A673 (cell line): ENCODE results near the gene LRP2.

ENCODE experiments used
- EZH2 ChIP-seq: fragments of 200-600 bp; sonication (generic); IDR thresholded peaks from 2 replicates; pipeline ENCODE4 v1.6.1; 2017; ENCODE audit warnings: borderline replicate concordance, low read depth, mild to moderate bottlenecking, mixed read lengths, antibody characterized with exemption, low read length; ENCODE audit not compliant: poor library complexity, severe bottlenecking
- TF ChIP-seq, protein P1 (sequence below): fragments of 300-800, 200-600 bp; sonication (generic); conservative IDR thresholded peaks from 2 replicates; pipeline ENCODE4 v1.5.1; 2017; ENCODE audit warnings: low read depth, mild to moderate bottlenecking, antibody characterized with exemption, low read length, moderate library complexity, mixed read lengths

DNA sequence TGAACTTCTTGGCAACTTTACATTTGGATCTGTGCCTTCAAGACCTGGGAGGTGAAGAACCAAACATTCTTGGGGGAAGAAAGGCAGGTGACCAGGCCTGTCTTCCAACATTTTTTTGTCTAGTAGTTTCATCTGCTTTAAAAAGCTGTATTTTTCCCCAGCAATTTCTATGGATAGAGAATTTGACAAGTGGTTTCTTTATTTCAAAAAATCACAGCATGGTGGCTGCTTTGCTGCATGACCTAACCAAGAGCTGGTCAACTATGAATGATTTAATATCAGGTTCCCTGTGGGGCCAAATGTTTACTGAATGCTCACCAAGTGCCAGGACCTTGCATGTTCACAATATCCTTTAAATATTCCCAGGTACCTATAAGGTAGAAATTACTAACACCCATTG is 19.1 kb downstream of the LRP2 start:
- TF ChIP-seq, protein P1, sequence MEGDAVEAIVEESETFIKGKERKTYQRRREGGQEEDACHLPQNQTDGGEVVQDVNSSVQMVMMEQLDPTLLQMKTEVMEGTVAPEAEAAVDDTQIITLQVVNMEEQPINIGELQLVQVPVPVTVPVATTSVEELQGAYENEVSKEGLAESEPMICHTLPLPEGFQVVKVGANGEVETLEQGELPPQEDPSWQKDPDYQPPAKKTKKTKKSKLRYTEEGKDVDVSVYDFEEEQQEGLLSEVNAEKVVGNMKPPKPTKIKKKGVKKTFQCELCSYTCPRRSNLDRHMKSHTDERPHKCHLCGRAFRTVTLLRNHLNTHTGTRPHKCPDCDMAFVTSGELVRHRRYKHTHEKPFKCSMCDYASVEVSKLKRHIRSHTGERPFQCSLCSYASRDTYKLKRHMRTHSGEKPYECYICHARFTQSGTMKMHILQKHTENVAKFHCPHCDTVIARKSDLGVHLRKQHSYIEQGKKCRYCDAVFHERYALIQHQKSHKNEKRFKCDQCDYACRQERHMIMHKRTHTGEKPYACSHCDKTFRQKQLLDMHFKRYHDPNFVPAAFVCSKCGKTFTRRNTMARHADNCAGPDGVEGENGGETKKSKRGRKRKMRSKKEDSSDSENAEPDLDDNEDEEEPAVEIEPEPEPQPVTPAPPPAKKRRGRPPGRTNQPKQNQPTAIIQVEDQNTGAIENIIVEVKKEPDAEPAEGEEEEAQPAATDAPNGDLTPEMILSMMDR, result no peak
- TF ChIP-seq EZH2, result no peak
